ENCODE data around the gene LCN10. TPM values are rescaled to one million over a fixed set of nuclear protein-coding genes. Genes with fewer than 3 reads are reported as not detected.

The LCN10 gene
- total and polyA plus RNA-seq, 10 of the 15 experiments (the other 5 are each of a cell fraction or from before 2014, with no cell fraction given), result 0.06 to 1.3 (median 0.21) TPM; not detected in 1

DNA sequence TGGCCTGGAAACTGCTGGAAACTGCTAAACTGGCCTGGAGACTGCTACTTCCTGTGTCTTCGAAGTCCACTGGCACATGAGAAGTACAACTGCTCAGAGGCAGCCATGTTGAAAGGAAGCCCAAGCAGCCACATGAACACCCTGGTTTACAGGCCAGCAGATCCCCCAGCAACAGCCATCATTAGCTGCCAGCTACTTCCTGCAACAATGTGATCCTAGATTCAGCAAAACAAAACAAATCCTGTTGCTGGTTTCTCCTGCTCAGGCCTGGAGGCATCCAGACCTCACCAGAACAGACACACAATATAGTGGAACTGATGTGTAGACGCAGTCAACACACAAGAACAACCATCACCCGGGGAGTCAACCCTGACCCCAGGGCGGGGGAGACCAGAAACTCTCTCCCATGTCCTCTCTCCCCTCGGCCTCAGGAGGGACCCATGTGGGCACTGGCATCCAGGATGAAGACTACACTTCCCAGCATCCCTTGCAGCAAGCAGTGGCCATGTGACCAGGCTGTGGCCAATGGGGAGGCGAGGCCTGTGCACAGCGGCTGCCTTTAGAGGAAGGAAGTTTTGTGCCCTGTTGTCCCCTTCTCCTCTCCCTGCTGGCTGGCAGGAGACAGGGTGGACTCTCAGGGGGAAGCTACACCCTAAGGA, 30.8 kb upstream of the LCN10 start:
- in situ Hi-C loops (cut with MboI), result no loop called here
- DNase-seq (ENCODE audit: low read depth, low spot score) (no peak), ATAC-seq (peak; percentile 92), FAIRE-seq (no peak)
- H3K4me1 ChIP-seq (ENCODE audit: control insufficient read depth, insufficient read depth, low read length), result no peaks in the 10 kb centered on the region
- H2AFZ ChIP-seq (ENCODE audit: control insufficient read depth, low read depth, low read length), result peak overlapping the region; percentile 89
- intact Hi-C loops (cut with micrococcal nuclease; ENCODE audit: unreplicated experiment), result no loop called here
- H3K4me2 ChIP-seq (ENCODE audit: control insufficient read depth, insufficient read depth), result no peak overlapping the region
- H3K79me2 ChIP-seq (ENCODE audit: control insufficient read depth, insufficient read depth, low read length), result no peaks in the 10 kb centered on the region
- POLR2A ChIA-PET, result no interaction called here
- H3K27ac ChIP-seq (ENCODE audit: control insufficient read depth, insufficient read depth), result no peak overlapping the region
- no peaks in the 10 kb centered on the region for H3K36me3 ChIP-seq (ENCODE audit: control insufficient read depth in 2 of 2, insufficient read depth in 2 of 2, low read length in 1 of 2)
- no peak overlapping the region for H3K9ac ChIP-seq (ENCODE audit: control insufficient read depth, insufficient read depth, low read length)
- WGBS (ENCODE audit: insufficient coverage, insufficient replicate concordance, low lambda C conversion rate, missing lambda C conversion rate), result 35% methylated on average over 7 of the region's 7 CpGs
- no peaks in the 10 kb centered on the region; a peak in 1 of 4 replicates for H3K27me3 ChIP-seq (replicated peaks in 1 of 2; ENCODE audit: control insufficient read depth in 2 of 2, insufficient read depth in 2 of 2, low read length in 1 of 2)
- RAD21 ChIA-PET (ENCODE audit: unreplicated experiment), result no interaction called here
- H4K20me1 ChIP-seq (ENCODE audit: control insufficient read depth, insufficient read depth), result no peaks in the 10 kb centered on the region
- peak; percentile 71 for TF ChIP-seq HCFC1 (IDR thresholded peaks at IDR 0.05; ENCODE audit: low read length)
- TF ChIP-seq, protein P1, sequence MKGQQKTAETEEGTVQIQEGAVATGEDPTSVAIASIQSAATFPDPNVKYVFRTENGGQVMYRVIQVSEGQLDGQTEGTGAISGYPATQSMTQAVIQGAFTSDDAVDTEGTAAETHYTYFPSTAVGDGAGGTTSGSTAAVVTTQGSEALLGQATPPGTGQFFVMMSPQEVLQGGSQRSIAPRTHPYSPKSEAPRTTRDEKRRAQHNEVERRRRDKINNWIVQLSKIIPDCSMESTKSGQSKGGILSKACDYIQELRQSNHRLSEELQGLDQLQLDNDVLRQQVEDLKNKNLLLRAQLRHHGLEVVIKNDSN (IDR thresholded peaks at IDR 0.05; ENCODE audit: borderline replicate concordance, extremely low read length, insufficient read depth, low read depth, low read length), result peak; percentile 94
- TF ChIP-seq STAT3 (IDR thresholded peaks at IDR 0.05; ENCODE audit: low read depth, low read length), result no peak
- 0 out of 2 replicates have a peak, but pooled peaks have one; percentile 24 for TF ChIP-seq CBX5 (IDR thresholded peaks at IDR 0.05; ENCODE audit: low read depth)
- peak; percentile 86 for TF ChIP-seq YY1 (IDR thresholded peaks at IDR 0.05; ENCODE audit: low read depth, low read length)
- no peak for TF ChIP-seq TARDBP (IDR thresholded peaks at IDR 0.05; ENCODE audit: borderline replicate concordance)
- peak; percentile 72 for TF ChIP-seq SIX5 (IDR thresholded peaks at IDR 0.05; ENCODE audit: low read depth, low read length, severe bottlenecking)
- TF ChIP-seq RAD51 (IDR thresholded peaks at IDR 0.05), result peak; percentile 57; the same call in 1 of the 2 replicates
- TF ChIP-seq, protein P2, sequence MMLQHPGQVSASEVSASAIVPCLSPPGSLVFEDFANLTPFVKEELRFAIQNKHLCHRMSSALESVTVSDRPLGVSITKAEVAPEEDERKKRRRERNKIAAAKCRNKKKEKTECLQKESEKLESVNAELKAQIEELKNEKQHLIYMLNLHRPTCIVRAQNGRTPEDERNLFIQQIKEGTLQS (IDR thresholded peaks at IDR 0.05; ENCODE audit: borderline replicate concordance, extremely low read depth, low read depth, low read length), result peak; percentile 70; the same call in 1 of the 2 replicates
- TF ChIP-seq, protein P3, sequence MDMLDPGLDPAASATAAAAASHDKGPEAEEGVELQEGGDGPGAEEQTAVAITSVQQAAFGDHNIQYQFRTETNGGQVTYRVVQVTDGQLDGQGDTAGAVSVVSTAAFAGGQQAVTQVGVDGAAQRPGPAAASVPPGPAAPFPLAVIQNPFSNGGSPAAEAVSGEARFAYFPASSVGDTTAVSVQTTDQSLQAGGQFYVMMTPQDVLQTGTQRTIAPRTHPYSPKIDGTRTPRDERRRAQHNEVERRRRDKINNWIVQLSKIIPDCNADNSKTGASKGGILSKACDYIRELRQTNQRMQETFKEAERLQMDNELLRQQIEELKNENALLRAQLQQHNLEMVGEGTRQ (IDR thresholded peaks at IDR 0.05; ENCODE audit: borderline replicate concordance, low read depth, low read length), result peak; percentile 54
- peak; percentile 88 for TF ChIP-seq NFYB (IDR thresholded peaks at IDR 0.05; ENCODE audit: insufficient read depth, low read depth, low read length)
- TF ChIP-seq YBX1 (IDR thresholded peaks at IDR 0.05), result no peak
- SMC1A ChIA-PET (ENCODE audit: uncharacterized antibody, unreplicated experiment), result no interaction called here
- no TSS peak for BruUV-seq (replicated peaks)
- H3K4me3 ChIP-seq, result no peak overlapping the region
- H3K9me3 ChIP-seq (replicated peaks; ENCODE audit: control insufficient read depth, insufficient read depth, low read length), result peaks cover 6% of the 10 kb centered on the region; the same call in 2 of the 3 replicates
- CTCF ChIA-PET, result interaction anchor here (0.8 to 9.3 kb wide), 2 partner anchors 10 to 15 kb away, joined by 4 to 163 read pairs; partner anchors contain the start of gene LCN8

Data from GM12878 (cell line).